Measurements from ENCODE around the gene PPIL3. TPM values are rescaled to one million over a fixed set of nuclear protein-coding genes. Genes with fewer than 3 reads are reported as not detected.

Gene PPIL3
- total RNA-seq, 2 donors from 2014 or later: 6.9 to 7.0 TPM

DNA sequence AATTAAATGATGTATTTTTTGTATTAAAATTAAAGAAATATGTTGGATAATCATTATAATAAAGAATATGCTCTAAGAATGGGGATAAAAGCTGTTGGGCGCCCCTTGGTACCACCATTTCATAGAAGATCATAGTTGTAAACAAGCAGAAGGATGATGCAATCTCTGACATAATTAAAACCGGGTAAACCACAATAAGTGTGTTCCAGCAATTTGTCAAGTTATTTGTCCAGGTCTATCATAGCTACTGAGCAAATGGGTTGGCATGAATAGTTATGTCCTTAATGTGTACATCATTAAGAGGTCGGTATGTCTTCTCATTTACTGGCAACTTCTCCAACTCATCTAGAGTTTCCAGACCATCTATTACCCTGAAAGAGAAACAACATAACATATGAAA lies 17.7 kb downstream of the PPIL3 start:
- DNase-seq (no peak), ATAC-seq (no peak)
- no peak overlapping the region for H3K4me3 ChIP-seq
- 65 to 73% methylated on average over 3 of the region's 3 CpGs for WGBS, 2 donors
- no peak overlapping the region for H3K27ac ChIP-seq
- peaks cover 16% of the 10 kb centered on the region for H3K4me1 ChIP-seq
- no peaks in the 10 kb centered on the region for H3K9me3 ChIP-seq
- TF ChIP-seq, protein P1, sequence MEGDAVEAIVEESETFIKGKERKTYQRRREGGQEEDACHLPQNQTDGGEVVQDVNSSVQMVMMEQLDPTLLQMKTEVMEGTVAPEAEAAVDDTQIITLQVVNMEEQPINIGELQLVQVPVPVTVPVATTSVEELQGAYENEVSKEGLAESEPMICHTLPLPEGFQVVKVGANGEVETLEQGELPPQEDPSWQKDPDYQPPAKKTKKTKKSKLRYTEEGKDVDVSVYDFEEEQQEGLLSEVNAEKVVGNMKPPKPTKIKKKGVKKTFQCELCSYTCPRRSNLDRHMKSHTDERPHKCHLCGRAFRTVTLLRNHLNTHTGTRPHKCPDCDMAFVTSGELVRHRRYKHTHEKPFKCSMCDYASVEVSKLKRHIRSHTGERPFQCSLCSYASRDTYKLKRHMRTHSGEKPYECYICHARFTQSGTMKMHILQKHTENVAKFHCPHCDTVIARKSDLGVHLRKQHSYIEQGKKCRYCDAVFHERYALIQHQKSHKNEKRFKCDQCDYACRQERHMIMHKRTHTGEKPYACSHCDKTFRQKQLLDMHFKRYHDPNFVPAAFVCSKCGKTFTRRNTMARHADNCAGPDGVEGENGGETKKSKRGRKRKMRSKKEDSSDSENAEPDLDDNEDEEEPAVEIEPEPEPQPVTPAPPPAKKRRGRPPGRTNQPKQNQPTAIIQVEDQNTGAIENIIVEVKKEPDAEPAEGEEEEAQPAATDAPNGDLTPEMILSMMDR (IDR thresholded peaks at IDR 0.05): no peak
- no peak for TF ChIP-seq POLR2A (IDR thresholded peaks at IDR 0.05)
- intact Hi-C loops (cut with DNase I): no loop called here
- no peaks in the 10 kb centered on the region for H3K27me3 ChIP-seq
- H3K36me3 ChIP-seq (replicated peaks in 1 of 2; ENCODE audit: insufficient read depth in 1 of 2, low read depth in 2 of 2): no peaks in the 10 kb centered on the region

DNA sequence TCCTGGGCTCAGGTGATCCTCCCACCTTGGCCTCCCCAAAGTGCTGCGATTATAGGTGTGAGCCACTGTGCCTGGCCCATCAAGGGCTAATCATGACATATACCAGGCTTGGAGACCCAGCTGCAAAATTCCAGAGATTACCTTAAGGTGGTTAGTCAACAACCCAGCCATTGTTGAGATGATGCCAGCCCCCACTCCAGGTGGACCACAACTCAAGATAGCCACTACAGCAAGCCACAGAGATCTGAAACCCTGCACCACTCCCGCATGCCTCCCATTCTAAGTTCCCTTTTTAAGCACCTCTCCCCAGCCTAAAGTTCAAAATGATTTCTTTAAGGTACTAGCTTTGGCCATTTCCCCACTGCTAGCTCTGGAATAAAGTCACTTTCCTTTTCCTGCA lies 19.9 kb downstream of the PPIL3 start:
- Histone ChIP-seq H3K4me1 (peaks cover 29% of the 10 kb centered on the region), H3K9me3 (no peaks in the 10 kb centered on the region), H3K27ac (no peak overlapping the region), H3K27me3 (no peaks in the 10 kb centered on the region), H3K4me3 (no peak overlapping the region), H3K36me3 (replicated peaks in 1 of 2; ENCODE audit: insufficient read depth in 1 of 2, low read depth in 2 of 2) (no peaks in the 10 kb centered on the region)
- DNase-seq (no peak), ATAC-seq (no peak)
- TF ChIP-seq, protein P1 (IDR thresholded peaks at IDR 0.05): no peak
- TF ChIP-seq POLR2A (IDR thresholded peaks at IDR 0.05): no peak
- 77 to 95% methylated on average over 2 of the region's 2 CpGs for WGBS, 2 donors
- intact Hi-C loops (cut with DNase I): no loop called here

DNA sequence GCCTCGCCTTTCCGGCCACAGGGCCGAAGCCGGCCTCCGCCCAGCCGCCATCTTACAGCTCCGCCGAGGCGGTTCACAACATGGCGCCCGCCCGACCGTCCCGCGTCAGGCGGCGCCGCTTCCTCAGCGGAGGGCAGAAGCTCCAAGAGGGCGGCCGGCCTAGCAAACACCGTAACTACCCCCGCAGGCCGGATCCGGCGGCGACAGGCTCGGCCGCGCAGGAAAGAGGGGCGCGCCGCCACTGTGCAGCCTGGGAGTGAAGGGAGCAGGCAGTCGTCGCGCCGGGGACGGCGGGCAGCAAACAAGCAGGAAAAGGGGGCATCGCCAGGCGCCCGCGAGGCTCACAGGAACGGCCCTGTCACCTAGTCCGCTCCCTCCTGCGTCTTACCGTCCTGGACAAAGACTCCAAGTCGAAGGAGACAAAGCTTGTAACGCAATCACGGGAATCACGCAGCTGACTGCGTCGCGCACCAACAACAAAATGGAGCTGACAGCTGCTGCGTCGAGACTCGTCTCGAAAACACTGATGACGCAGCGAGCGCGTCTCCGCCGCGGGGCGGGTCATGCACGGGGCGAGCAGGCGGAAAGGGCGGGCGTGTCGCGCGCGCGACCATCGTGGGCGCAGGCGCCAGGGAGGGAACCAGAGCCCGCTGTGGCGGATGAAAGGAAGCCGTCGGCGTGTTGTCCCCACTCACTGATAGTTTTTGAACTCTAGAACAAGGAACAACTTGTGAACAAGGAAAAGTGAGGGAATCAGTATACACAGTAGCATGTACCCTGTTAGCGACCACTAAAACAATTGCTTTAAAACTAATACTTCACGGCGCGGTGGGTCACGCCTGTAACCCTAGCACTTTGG lies 24.5 kb downstream of the PPIL3 start, which contains the start of gene CLK1:
Gene CLK1 (minus strand): TSS at position 483 of the 859 bp plus-strand sequence. CDS start 2,796 bp downstream, outside the sequence.
- ATAC-seq (peak; percentile 92), DNase-seq (peak; percentile 95 to 97 (median 96))
- Histone ChIP-seq H3K36me3 (replicated peaks in 1 of 2; ENCODE audit: insufficient read depth in 1 of 2, low read depth in 2 of 2) (peaks cover 0 to under 1% of the 10 kb centered on the region in 2 donors), H3K4me3 (peak within 1 kb of the TSS; percentile 57 to 100), H3K4me1 (peaks cover 43% of the 10 kb centered on the region), H3K27me3 (no peaks in the 10 kb centered on the region), H3K9me3 (no peaks in the 10 kb centered on the region), H3K27ac (peak within 1 kb of the TSS; percentile 98 to 100 (median 100))
- intact Hi-C loops (cut with DNase I): no loop called here
- TF ChIP-seq, protein P1 (IDR thresholded peaks at IDR 0.05): no peak
- TF ChIP-seq POLR2A (IDR thresholded peaks at IDR 0.05): peak; percentile 99 to 100 (median 99)
- WGBS, 2 donors: 0 to 1% methylated on average over 26 to 89 of the region's 89 CpGs

DNA sequence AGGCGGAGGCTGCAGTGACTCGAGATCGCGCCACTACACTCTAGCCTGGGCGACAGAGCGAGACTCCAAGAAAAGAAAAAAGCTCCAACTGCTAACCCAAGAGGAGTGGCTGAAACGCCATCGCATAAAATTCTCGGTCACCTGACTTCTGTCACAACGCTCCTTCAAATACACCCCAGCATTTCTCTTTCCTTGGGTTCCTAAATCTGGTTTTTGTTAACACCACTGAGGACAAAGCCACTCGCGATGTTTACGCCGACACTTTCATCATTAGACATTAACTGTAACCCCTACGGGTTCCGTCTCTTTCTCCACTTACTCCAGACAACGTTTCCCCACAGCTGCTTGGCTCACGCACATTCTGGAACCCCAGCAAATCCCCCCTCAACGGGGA lies 25.1 kb downstream of the PPIL3 start:
- DNase-seq (peak in 2 of 4 donors; percentile 26 to 31), ATAC-seq (peak; percentile 4)
- H3K27ac ChIP-seq: peak overlapping the region; percentile 98 to 100 (median 100)
- WGBS, 2 donors: 1% methylated on average over 19 of the region's 19 CpGs
- TF ChIP-seq POLR2A (IDR thresholded peaks at IDR 0.05): no peak
- TF ChIP-seq, protein P1 (IDR thresholded peaks at IDR 0.05): no peak
- H3K36me3 ChIP-seq (replicated peaks in 1 of 2; ENCODE audit: insufficient read depth in 1 of 2, low read depth in 2 of 2): peaks cover 0 to 7% of the 10 kb centered on the region in 2 donors
- no peaks in the 10 kb centered on the region for H3K27me3 ChIP-seq
- no peaks in the 10 kb centered on the region for H3K9me3 ChIP-seq
- H3K4me1 ChIP-seq: peaks cover 50% of the 10 kb centered on the region
- intact Hi-C loops (cut with DNase I): no loop called here
- H3K4me3 ChIP-seq: peak overlapping the region; percentile 57 to 100

Measured in body of pancreas (tissue), 4 donors.